Endothelial cell of umbilical vein (primary cell): ENCODE results near the gene SLC12A9.
A peak's percentile ranks its signal among the peaks of the same experiment; 100 is the strongest.

Experiments
- CTCF ChIP-seq, 2 donors: IDR thresholded peaks; 1 replicate in 1 of 2; 2 replicates in 1 of 2; pipeline ENCODE4 v1.5.1; 2011; ENCODE audit warnings: low read length in 2 of 2, mild to moderate bottlenecking in 2 of 2, moderate library complexity in 2 of 2, control low read depth in 1 of 2, inconsistent platforms in 1 of 2, low read depth in 1 of 2; ENCODE audit not compliant: insufficient read depth in 1 of 2; ENCODE audit errors: extremely low read depth in 1 of 2
- EZH2 ChIP-seq: IDR thresholded peaks from 2 replicates; pipeline ENCODE4 v1.6.1; 2012; ENCODE audit warnings: borderline replicate concordance, low read depth, mild to moderate bottlenecking, moderate library complexity, low read length, inconsistent platforms; ENCODE audit not compliant: severe bottlenecking
- FOS ChIP-seq: IDR thresholded peaks from 2 replicates; pipeline ENCODE4 v1.6.1; 2011; ENCODE audit warnings: mild to moderate bottlenecking, low read length, moderate library complexity, borderline replicate concordance; ENCODE audit not compliant: insufficient read depth
- MYC ChIP-seq: IDR thresholded peaks from one replicate; pipeline ENCODE4 v1.6.1; 2011; ENCODE audit warnings: mild to moderate bottlenecking, low read depth, low read length
- POLR2A ChIP-seq: IDR thresholded peaks from 2 replicates; pipeline ENCODE4 v1.6.1; 2012; ENCODE audit warnings: low read depth, mild to moderate bottlenecking, control low read depth, low read length
- POLR2AphosphoS5 ChIP-seq: IDR thresholded peaks from 2 replicates; pipeline ENCODE4 v1.6.1; 2012; ENCODE audit warnings: low read depth, mild to moderate bottlenecking, control low read depth, low read length, moderate library complexity; ENCODE audit not compliant: insufficient read depth
- TF ChIP-seq, protein P1 (sequence below): IDR thresholded peaks from 2 replicates; pipeline ENCODE4 v1.6.1; 2011; ENCODE audit not compliant: insufficient read depth, insufficient read length

DNA sequence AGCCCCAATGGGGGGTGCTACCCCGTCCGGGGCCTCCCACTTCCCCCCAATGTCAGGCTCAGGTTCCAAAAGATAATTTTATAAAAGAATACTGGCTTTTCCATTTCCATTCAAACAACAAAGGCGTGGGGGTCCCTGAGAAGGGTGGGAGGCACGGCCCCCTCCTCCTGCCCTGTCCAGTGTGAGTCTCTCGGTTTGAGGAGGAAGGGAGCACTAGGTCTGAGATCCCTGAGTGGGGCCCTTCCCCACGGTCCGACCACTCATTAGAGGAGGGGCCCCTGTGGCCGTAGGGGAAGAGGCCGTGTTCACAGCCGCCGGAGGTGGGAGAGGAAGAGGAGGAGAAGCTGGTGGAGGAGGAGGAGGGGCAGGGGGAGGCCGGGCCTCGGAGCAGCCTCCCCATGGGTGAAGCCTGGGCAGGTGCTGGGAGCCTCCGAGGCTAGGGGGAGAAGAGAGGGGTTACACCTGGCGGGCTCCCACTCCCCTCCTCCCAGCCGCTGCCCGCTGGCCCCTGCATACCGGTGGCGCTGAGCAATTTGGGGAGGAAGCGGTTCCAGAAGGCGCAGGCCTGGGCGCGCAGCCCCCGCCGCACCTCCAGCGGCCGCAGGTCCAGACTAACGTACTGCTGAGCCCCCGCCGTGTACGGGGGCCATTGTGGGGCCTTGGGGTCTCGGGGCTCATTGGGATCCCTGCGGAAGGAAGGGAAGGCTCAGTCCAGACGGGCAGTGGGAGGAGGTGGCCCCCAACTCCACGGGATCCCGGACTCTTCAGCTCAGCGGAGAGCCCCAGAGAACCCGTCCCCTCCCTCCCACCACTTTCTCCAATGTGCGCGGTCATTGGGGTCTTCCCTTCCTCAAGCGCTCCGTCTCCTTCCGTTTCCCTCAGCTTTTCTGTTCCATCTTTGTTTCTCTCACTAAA is 38.4 kb downstream of the SLC12A9 start:
- TF ChIP-seq POLR2A (no peak), CTCF (IDR thresholded peaks at IDR 0.05; ENCODE audit: extremely low read depth in 1 of 2, insufficient read depth in 1 of 2, low read depth in 1 of 2, low read length in 2 of 2) (no peak), MYC (no peak), POLR2AphosphoS5 (no peak), EZH2 (peak; percentile 33), FOS (no peak)
- TF ChIP-seq, protein P1, sequence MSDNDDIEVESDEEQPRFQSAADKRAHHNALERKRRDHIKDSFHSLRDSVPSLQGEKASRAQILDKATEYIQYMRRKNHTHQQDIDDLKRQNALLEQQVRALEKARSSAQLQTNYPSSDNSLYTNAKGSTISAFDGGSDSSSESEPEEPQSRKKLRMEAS, result no peak
